ENCODE data around the gene XK.
"Not testable (repeated sequence)": the region's sequence is repeated elsewhere in the genome, so short reads cannot be mapped to it uniquely, and the experiment has no call there.

Gene XK

DNA sequence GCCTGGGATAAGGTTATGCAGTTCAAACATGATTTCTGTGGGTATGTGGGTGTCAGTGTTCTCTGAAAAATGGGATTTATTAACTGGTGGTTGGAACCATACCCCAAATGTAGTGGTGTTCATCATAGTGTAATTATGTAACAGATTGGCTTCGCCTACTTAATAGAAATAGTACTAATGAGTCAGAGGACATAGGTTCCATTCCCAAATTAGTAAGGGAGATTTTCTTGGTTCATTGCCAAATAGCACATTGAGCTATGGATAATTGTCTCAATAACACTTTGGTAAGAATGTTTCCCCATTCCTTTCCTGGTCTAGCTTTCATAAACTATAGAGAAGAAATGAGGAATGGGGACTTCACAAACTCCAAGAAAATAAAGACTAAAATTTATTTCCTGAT lies 73.8 kb downstream of the XK start:
- no peak for DNase-seq

DNA sequence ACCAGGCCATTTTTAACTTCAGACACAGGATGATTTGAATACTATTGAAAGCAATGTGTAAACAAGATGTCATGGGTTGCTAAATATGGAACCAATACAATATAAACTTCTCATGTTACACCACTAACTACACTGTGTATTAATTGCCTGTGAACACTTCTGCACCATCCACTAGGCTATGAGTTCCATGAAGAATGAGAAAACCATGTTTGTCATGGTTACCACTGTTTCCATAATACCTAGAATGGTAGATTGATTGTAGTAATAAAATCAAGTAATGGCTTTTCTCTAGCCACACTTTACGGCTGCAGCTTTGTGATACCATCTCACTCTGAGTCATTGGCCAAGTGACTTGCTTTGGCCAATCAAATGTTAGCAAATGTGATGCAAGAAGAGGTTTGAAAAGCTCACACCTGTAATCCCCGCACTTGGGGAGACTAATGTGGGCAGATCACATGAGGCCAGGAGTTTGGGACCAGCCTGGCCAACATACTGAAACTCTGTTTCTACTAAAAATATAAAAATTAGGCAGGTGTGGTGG lies 74.4 kb downstream of the XK start:
- DNase-seq, result no peak

DNA sequence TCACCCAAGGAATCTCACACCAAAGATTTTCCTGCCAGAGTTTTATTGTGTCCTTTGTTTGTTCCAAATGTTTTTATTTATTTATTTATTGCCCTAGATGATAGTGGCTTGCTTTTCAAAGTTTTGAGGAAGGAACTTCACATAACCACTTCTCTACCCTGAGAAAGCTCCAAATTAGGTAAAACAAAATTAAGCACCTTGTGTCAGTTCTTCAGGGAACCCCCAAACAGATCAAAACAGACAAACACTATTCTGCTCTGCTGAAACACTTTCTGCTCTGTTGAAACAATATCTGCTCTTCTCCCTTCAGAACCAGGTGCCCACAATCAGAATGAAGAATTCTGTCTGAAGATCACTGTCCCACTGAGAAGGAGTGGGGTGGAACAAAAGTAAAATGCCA lies 77.8 kb downstream of the XK start:
- DNase-seq, result no peak

DNA sequence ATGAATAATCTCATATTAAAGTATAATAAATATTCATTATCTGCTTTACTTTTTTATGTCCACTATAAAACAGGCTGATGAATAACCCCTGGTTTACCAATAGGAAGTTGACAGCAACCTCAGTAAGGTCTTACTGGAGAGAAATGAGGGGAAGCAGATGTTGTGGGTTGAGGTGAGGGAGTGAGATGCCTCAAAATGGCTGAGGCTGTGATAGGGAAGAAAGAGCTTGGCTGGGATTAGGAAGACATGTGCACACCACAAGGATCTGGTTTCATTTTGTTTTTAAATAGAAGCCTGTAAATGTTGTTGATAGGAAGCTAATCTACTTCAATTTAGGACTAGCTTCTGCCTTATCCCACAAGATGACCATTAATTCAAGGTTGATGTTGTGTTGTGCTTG lies 79.9 kb downstream of the XK start:
- no peak for DNase-seq

- DNase-seq, result no peak
Measured at GRCh38 chrX:37767430-37767829, 81.8 kb downstream of the XK start.

- DNase-seq, result not testable (repeated sequence)
Measured at GRCh38 chrX:37768866-37769265, 83.3 kb downstream of the XK start.

GRCh38 chrX:37776283-37776986 lies 90.8 kb downstream of the XK start:
- no peak for DNase-seq

DNA sequence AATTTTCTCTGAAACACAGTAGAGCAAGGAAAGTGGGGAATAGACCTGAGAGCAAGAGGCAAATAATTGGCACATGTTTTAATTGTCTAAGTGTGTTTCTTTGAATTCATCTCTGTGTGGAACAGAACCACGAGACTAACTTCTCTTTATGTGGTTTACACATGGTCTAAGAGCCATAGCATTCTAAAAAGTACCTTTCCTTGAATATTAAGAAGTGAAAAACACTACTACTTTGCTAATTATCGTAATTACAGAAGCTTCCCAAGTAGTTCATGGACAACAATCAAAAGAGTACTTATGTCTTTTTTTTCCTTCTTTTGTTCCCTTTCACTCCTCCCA lies 91.4 kb downstream of the XK start:
- no peak for DNase-seq

- DNase-seq, result no peak
Measured at GRCh38 chrX:37779857-37780256, 94.3 kb downstream of the XK start, which contains the start of gene CYBB. CYBB (plus strand) TSS chrX:37780059; CDS start chrX:37780078, 19 bp downstream.

GRCh38 chrX:37781081-37781480 lies 95.5 kb downstream of the XK start:
- no peak for DNase-seq

All from 8988T (cell line).